ENCODE results near the gene RASA3. TPM values are rescaled to one million over a fixed set of nuclear protein-coding genes. Genes with fewer than 3 reads are reported as not detected.

Gene RASA3
- total RNA-seq, 1 experiment from 2014 or later, result 22.3 TPM

GRCh38 chr13:114023716-114024602 lies 108.5 kb downstream of the RASA3 start (continued):
- TF ChIP-seq FOXP4 (CRISPR knock-in tag; IDR thresholded peaks at IDR 0.05), result no peak

GRCh38 chr13:114022876-114023275 lies 109.5 kb downstream of the RASA3 start:
- Mint-ChIP-seq H3K4me3 (no peak overlapping the region), H3K9me3 (no peaks in the 10 kb centered on the region), H3K36me3 (peaks cover 2% of the 10 kb centered on the region; the same call in 1 of the 2 replicates)

More at GRCh38 chr13:114022876-114023275, 109.5 kb downstream of the RASA3 start:
- CTCF ChIA-PET, result no interaction called here
- TF ChIP-seq NR3C1 (CRISPR knock-in tag; conservative IDR thresholded peaks at IDR 0.05; ENCODE audit: low read depth) (no peak), FOXP4 (CRISPR knock-in tag; IDR thresholded peaks at IDR 0.05) (no peak), NFE2L1 (CRISPR knock-in tag; IDR thresholded peaks at IDR 0.05) (no peak), ELF4 (CRISPR knock-in tag; IDR thresholded peaks at IDR 0.05; ENCODE audit: low read depth) (no peak), ZNF263 (CRISPR knock-in tag; IDR thresholded peaks at IDR 0.05; ENCODE audit: low read depth) (no peak), CDX4 (CRISPR knock-in tag; IDR thresholded peaks at IDR 0.05; ENCODE audit: borderline replicate concordance) (no peak), KAT7 (CRISPR knock-in tag; IDR thresholded peaks at IDR 0.05; ENCODE audit: borderline replicate concordance) (no peak), SMAD3 (CRISPR knock-in tag; IDR thresholded peaks at IDR 0.05; ENCODE audit: borderline replicate concordance) (no peak), TCF7 (CRISPR knock-in tag; IDR thresholded peaks at IDR 0.05; ENCODE audit: low read depth) (no peak), MXD4 (CRISPR knock-in tag; IDR thresholded peaks at IDR 0.05; ENCODE audit: borderline replicate concordance) (no peak), ZNF512 (CRISPR knock-in tag; IDR thresholded peaks at IDR 0.05; ENCODE audit: borderline replicate concordance) (no peak), ZNF317 (CRISPR knock-in tag; IDR thresholded peaks at IDR 0.05; ENCODE audit: borderline replicate concordance, low read depth) (no peak), CREB1 (CRISPR knock-in tag; IDR thresholded peaks at IDR 0.05) (no peak), IRF2 (CRISPR knock-in tag; IDR thresholded peaks at IDR 0.05; ENCODE audit: borderline replicate concordance, low read depth) (no peak), ZNF425 (CRISPR knock-in tag; conservative IDR thresholded peaks at IDR 0.05) (no peak), PREB (CRISPR knock-in tag; IDR thresholded peaks at IDR 0.05; ENCODE audit: borderline replicate concordance) (no peak), STAT6 (CRISPR knock-in tag; conservative IDR thresholded peaks at IDR 0.05; ENCODE audit: low read depth) (no peak)
- DNase-seq (ENCODE audit: low spot score), result no peak
- POLR2A ChIA-PET, result no interaction called here
- Mint-ChIP-seq H3K4me1 (peaks cover 7% of the 10 kb centered on the region), H3K27me3 (ENCODE audit: low read depth) (no peaks in the 10 kb centered on the region), H3K27ac (no peak overlapping the region)
- ATAC-seq, result no peak
